GM23338 (cell line): ENCODE measurements around the gene VDR.

Source experiments
- EZH2 ChIP-seq: fragments of 200-600 bp; sonication (generic); IDR thresholded peaks from one replicate; pipeline ENCODE4 v1.8.0; 2017; ENCODE audit warnings: antibody characterized with exemption, mild to moderate bottlenecking, low read depth; ENCODE audit not compliant: unreplicated experiment
- EZH2phosphoT487 ChIP-seq: fragments of 200-600 bp; sonication (generic); IDR thresholded peaks from one replicate; pipeline ENCODE4 v1.8.1; 2018; ENCODE audit warnings: antibody characterized with exemption; ENCODE audit not compliant: unreplicated experiment
- JUNB ChIP-seq: IDR thresholded peaks from one replicate; pipeline ENCODE4 v1.6.1; 2016; ENCODE audit warnings: antibody characterized with exemption; ENCODE audit not compliant: unreplicated experiment
- POLR2AphosphoS5 ChIP-seq: IDR thresholded peaks from 2 replicates; pipeline ENCODE4 v1.6.1; 2016; ENCODE audit warnings: antibody characterized with exemption, low read depth
- TF ChIP-seq, protein P1 (sequence below), 2 experiments: fragments of 200-600 bp in 1 of 2; sonication (generic) in 1 of 2; conservative IDR thresholded peaks; 2 replicates each; pipeline versions ENCODE4 v1.5.1 to v1.6.1; 2016 to 2017; ENCODE audit warnings: antibody characterized with exemption in 2 of 2, low read depth in 2 of 2, mild to moderate bottlenecking in 2 of 2, moderate library complexity in 1 of 2
- TF ChIP-seq, protein P2 (sequence below): IDR thresholded peaks from 2 replicates; pipeline ENCODE4 v1.6.1; 2016; ENCODE audit warnings: antibody characterized with exemption

DNA sequence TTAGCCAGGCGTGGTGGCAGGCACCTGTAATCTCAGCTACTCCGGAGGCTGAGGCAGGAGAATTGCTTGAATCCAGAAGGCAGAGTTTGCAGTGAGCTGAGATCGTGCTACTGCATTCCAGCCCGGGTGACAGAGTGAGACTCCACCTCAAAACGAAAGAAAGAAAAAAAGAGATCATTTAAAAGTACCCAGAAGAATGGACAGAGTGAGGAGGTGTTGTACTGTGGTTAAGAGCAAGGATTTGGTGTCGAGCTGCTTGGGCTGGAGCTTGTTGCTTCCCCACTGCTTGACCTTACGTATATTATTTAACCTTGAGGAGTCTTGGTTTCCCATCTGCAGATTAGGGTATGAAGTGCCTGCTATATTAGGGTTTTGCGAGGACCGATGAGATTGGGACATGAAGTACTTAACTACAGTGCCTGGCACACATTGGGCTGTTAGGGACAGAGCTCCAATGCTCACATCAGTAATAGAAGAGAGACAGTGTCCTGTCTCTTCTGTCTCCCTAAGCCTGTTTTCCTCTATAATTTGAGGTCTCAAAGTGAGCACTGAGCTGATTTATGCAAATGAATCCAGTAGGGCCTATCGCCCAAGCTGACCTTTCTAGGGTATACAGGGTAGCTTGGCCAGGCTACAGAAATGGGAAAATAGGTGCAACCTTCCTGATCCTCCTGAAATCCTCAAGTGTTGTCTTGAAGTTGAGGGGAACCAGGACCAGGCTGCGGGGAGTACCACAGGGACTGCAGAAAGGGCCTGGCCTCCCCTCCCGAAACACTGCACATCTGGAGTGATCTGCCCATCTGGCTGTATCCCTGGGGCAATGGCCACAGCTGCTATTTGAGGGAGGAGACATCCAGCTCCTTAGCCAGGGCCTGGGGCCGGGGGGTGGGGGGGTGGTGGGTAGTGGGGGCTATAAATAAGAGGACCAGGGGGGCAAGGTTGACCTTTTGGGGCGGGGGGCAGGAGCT lies 76.5 kb downstream of the VDR start:
- TF ChIP-seq, protein P1, sequence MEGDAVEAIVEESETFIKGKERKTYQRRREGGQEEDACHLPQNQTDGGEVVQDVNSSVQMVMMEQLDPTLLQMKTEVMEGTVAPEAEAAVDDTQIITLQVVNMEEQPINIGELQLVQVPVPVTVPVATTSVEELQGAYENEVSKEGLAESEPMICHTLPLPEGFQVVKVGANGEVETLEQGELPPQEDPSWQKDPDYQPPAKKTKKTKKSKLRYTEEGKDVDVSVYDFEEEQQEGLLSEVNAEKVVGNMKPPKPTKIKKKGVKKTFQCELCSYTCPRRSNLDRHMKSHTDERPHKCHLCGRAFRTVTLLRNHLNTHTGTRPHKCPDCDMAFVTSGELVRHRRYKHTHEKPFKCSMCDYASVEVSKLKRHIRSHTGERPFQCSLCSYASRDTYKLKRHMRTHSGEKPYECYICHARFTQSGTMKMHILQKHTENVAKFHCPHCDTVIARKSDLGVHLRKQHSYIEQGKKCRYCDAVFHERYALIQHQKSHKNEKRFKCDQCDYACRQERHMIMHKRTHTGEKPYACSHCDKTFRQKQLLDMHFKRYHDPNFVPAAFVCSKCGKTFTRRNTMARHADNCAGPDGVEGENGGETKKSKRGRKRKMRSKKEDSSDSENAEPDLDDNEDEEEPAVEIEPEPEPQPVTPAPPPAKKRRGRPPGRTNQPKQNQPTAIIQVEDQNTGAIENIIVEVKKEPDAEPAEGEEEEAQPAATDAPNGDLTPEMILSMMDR (conservative IDR thresholded peaks at IDR 0.05; ENCODE audit: low read depth in 2 of 2) = no peak
- TF ChIP-seq EZH2 = no peak
- TF ChIP-seq POLR2AphosphoS5 = no peak
- TF ChIP-seq JUNB = no peak
- TF ChIP-seq, protein P2, sequence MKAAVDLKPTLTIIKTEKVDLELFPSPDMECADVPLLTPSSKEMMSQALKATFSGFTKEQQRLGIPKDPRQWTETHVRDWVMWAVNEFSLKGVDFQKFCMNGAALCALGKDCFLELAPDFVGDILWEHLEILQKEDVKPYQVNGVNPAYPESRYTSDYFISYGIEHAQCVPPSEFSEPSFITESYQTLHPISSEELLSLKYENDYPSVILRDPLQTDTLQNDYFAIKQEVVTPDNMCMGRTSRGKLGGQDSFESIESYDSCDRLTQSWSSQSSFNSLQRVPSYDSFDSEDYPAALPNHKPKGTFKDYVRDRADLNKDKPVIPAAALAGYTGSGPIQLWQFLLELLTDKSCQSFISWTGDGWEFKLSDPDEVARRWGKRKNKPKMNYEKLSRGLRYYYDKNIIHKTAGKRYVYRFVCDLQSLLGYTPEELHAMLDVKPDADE = no peak
- no peak for TF ChIP-seq EZH2phosphoT487
